Upper lobe of left lung (tissue), 4 donors: ENCODE results near the gene PLCB2.

Experiments used
- CTCF ChIP-seq, 6 experiments: fragments of 450-650 bp in 4 of 6; fragments of 200-600 bp in 2 of 6; sonication (generic) in 2 of 6; IDR thresholded peaks; one replicate each; pipeline ENCODE4 v1.5.1; 2016 to 2019; ENCODE audit warnings: antibody characterized with exemption in 6 of 6
- POLR2AphosphoS5 ChIP-seq, 2 donors: sonication (generic); formaldehyde crosslinking; IDR thresholded peaks; one replicate each; pipeline ENCODE4 v1.5.1; 2017; ENCODE audit warnings: antibody characterized with exemption in 2 of 2

GRCh38 chr15:40338921-40339620 is 31.3 kb upstream of the PLCB2 start:
- TF ChIP-seq CTCF (IDR thresholded peaks at IDR 0.05) (no peak), POLR2AphosphoS5 (IDR thresholded peaks at IDR 0.05) (no peak)
